Breast epithelium (tissue), 4 donors: ENCODE measurements around the gene ZMAT2. TPM values are rescaled to one million over a fixed set of nuclear protein-coding genes. Genes with fewer than 3 reads are reported as not detected.
"Not testable (repeated sequence)": the region's sequence is repeated elsewhere in the genome, so short reads cannot be mapped to it uniquely, and the experiment has no call there.

Experiments used
- DNase-seq, 2 donors: peaks; one replicate each; pipeline ENCODE4 v3.0.0-alpha.2; 2019; ENCODE audit warnings: low spot score in 2 of 2
- H3K27ac ChIP-seq, 2 donors: fragments of 200-600 bp; sonication (generic) in 1 of 2; one replicate each; pipeline ENCODE4 v1.5.1; 2016 to 2019; ENCODE audit warnings: mild to moderate bottlenecking in 1 of 2
- H3K27me3 ChIP-seq, 2 donors: fragments of 200-600 bp; sonication (generic) in 1 of 2; one replicate each; pipeline versions ENCODE4 v1.5.1 to v1.6.0; 2017 to 2019; ENCODE audit warnings: control low read depth in 1 of 2, mild to moderate bottlenecking in 1 of 2
- H3K36me3 ChIP-seq: fragments of 200-600 bp; one replicate; pipeline ENCODE4 v1.5.1; 2019
- H3K4me1 ChIP-seq, 2 donors: fragments of 200-600 bp; sonication (generic); one replicate each; pipeline ENCODE4 v1.5.1; 2016 to 2019; ENCODE audit warnings: control low read depth in 1 of 2
- H3K4me3 ChIP-seq, 3 donors: fragments of 200-600 bp; sonication (generic); 1 replicate in 2 of 3; 2 replicates in 1 of 3; pipeline ENCODE4 v1.5.1; 2016 to 2019; ENCODE audit warnings: mild to moderate bottlenecking in 3 of 3, moderate library complexity in 2 of 3
- H3K9me3 ChIP-seq, 2 donors: fragments of 200-600 bp; sonication (generic) in 1 of 2; one replicate each; pipeline ENCODE4 v1.5.1; 2016 to 2019; ENCODE audit warnings: control low read depth in 1 of 2
- CTCF ChIP-seq, 3 donors: fragments of 450-650 bp; IDR thresholded peaks; one replicate each; pipeline ENCODE4 v1.5.1; 2016 to 2017; ENCODE audit warnings: antibody characterized with exemption in 3 of 3, mild to moderate bottlenecking in 3 of 3, moderate library complexity in 3 of 3
- POLR2A ChIP-seq: fragments of 450-650 bp; IDR thresholded peaks from one replicate; pipeline ENCODE4 v1.6.1; 2016; ENCODE audit warnings: antibody characterized with exemption, mild to moderate bottlenecking, moderate library complexity
- POLR2AphosphoS5 ChIP-seq, 3 donors: sonication (generic); formaldehyde crosslinking; IDR thresholded peaks; one replicate each; pipeline ENCODE4 v1.6.1; 2017; ENCODE audit warnings: antibody characterized with exemption in 3 of 3
- intact Hi-C: fragments of 100-400 bp; cut with DNase I; formaldehyde crosslinking; loops from one replicate; pipeline ENCODE4 v1.15.1; 2023; ENCODE audit warnings: low total_unique reads
- total RNA-seq, 3 donors: library from RNA; depleted of rRNA; stranded (reverse); fragments of >200 nt; gene quantifications; one replicate each; pipeline ENCODE4 v1.1.0, GENCODE V29; 2016

Gene ZMAT2
- total RNA-seq, 3 donors from 2014 or later: 45.2 to 55.0 (median 52.2) TPM

- no peaks in the 10 kb centered on the region for H3K4me1 ChIP-seq
- intact Hi-C loops: loop anchor here (5.0 kb wide), 1 partner anchor 801 kb away; no protein-coding TSS in a partner anchor
- peak; percentile 82 to 96 for DNase-seq
- peak overlapping the region; percentile 48 to 81 (median 57) for H3K4me3 ChIP-seq
- no peaks in the 10 kb centered on the region for H3K27me3 ChIP-seq
- no peak for TF ChIP-seq CTCF (IDR thresholded peaks at IDR 0.05)
- peak; percentile 38 for TF ChIP-seq POLR2A
- peak; percentile 60 to 91 (median 86) for TF ChIP-seq POLR2AphosphoS5 (IDR thresholded peaks at IDR 0.05)
- H3K36me3 ChIP-seq: peaks cover 4% of the 10 kb centered on the region
- H3K9me3 ChIP-seq: no peaks in the 10 kb centered on the region
- peak overlapping the region; percentile 93 to 97 for H3K27ac ChIP-seq
Measured at GRCh38 chr5:140710899-140711552, 10.8 kb downstream of the ZMAT2 start.

GRCh38 chr5:140711794-140712193 is 11.5 kb downstream of the ZMAT2 start:
- no peak for DNase-seq
- no peak overlapping the region for H3K4me3 ChIP-seq
- no peaks in the 10 kb centered on the region for H3K27me3 ChIP-seq
- TF ChIP-seq CTCF (IDR thresholded peaks at IDR 0.05) (no peak), POLR2AphosphoS5 (IDR thresholded peaks at IDR 0.05) (no peak), POLR2A (no peak)
- no peaks in the 10 kb centered on the region for H3K36me3 ChIP-seq
- no peaks in the 10 kb centered on the region for H3K4me1 ChIP-seq
- H3K27ac ChIP-seq: peak overlapping the region in 1 of 2 donors; percentile 93
- intact Hi-C loops: loop anchor here (5.0 kb wide), 1 partner anchor 801 kb away; no protein-coding TSS in a partner anchor
- H3K9me3 ChIP-seq: no peaks in the 10 kb centered on the region

- intact Hi-C loops: loop anchor here (5.0 kb wide), 1 partner anchor 799 kb away; no protein-coding TSS in a partner anchor
- Histone ChIP-seq H3K27me3 (no peaks in the 10 kb centered on the region), H3K4me3 (no peak overlapping the region), H3K9me3 (no peaks in the 10 kb centered on the region), H3K4me1 (no peaks in the 10 kb centered on the region), H3K36me3 (no peaks in the 10 kb centered on the region), H3K27ac (no peak overlapping the region)
- TF ChIP-seq POLR2AphosphoS5 (IDR thresholded peaks at IDR 0.05) (no peak), CTCF (IDR thresholded peaks at IDR 0.05) (no peak), POLR2A (no peak)
- no peak for DNase-seq
Measured at GRCh38 chr5:140713562-140714094, 13.4 kb downstream of the ZMAT2 start.

GRCh38 chr5:140716238-140716637 is 16.0 kb downstream of the ZMAT2 start:
- H3K4me3 ChIP-seq, H3K4me1 ChIP-seq, H3K36me3 ChIP-seq, H3K27ac ChIP-seq, DNase-seq, intact Hi-C loops, H3K9me3 ChIP-seq, H3K27me3 ChIP-seq: not testable (repeated sequence)

- no peaks in the 10 kb centered on the region for H3K36me3 ChIP-seq
- DNase-seq: no peak
- no peaks in the 10 kb centered on the region for H3K27me3 ChIP-seq
- intact Hi-C loops: no loop called here
- peak overlapping the region in 1 of 3 donors; percentile 23 for H3K4me3 ChIP-seq
- TF ChIP-seq POLR2AphosphoS5 (IDR thresholded peaks at IDR 0.05) (no peak), CTCF (IDR thresholded peaks at IDR 0.05) (no peak), POLR2A (no peak)
- H3K4me1 ChIP-seq: no peaks in the 10 kb centered on the region
- peak overlapping the region in 1 of 2 donors; percentile 62 for H3K27ac ChIP-seq
- H3K9me3 ChIP-seq: no peaks in the 10 kb centered on the region
Measured at GRCh38 chr5:140718266-140718592, 18.0 kb downstream of the ZMAT2 start.

GRCh38 chr5:140720738-140721137 is 20.5 kb downstream of the ZMAT2 start:
- H3K4me1 ChIP-seq, H3K4me3 ChIP-seq, intact Hi-C loops, H3K27me3 ChIP-seq, DNase-seq, H3K9me3 ChIP-seq, H3K36me3 ChIP-seq, H3K27ac ChIP-seq: not testable (repeated sequence)

GRCh38 chr5:140721395-140721794 is 21.1 kb downstream of the ZMAT2 start:
- intact Hi-C loops, H3K9me3 ChIP-seq, H3K27ac ChIP-seq, H3K27me3 ChIP-seq, H3K36me3 ChIP-seq, DNase-seq, H3K4me1 ChIP-seq, H3K4me3 ChIP-seq: not testable (repeated sequence)
